H1 (cell line): ENCODE measurements around the gene NRIP2. TPM values are rescaled to one million over a fixed set of nuclear protein-coding genes. Genes with fewer than 3 reads are reported as not detected.

Experiments used
- BCL11A ChIP-seq, 2 experiments: IDR thresholded peaks; one replicate each; pipeline ENCODE4 v1.6.1; 2011; ENCODE audit warnings: low read depth in 2 of 2, low read length in 2 of 2, mild to moderate bottlenecking in 2 of 2
- polyA plus RNA-seq, 7 experiments: library from polyadenylated mRNA; depleted of rRNA in 3 of 7; stranded (reverse) in 5 of 7; unstranded in 2 of 7; fragments of >200 nt in 5 of 7; fragments of 200-250 nt in 2 of 7; gene quantifications; 1 replicate in 5 of 7; 2 replicates in 1 of 7; 4 replicates in 1 of 7; pipeline versions ENCODE4 v1.2.1 to v1.2.3, GENCODE V29; 2011 to 2013; ENCODE audit warnings: missing spikeins in 2 of 7, mixed read lengths in 2 of 7
- total RNA-seq: library from RNA; stranded (reverse); fragmentation: NEBNext Ultra II Directional; extraction: Animal tissue kit (Norgen Biotek cat#: 25700); gene quantifications from 2 replicates; pipeline ENCODE4 v1.2.1, GENCODE V29; 2021
- TF ChIP-seq, protein P1 (sequence below), 3 experiments: IDR thresholded peaks; 1 replicate in 2 of 3; 2 replicates in 1 of 3; pipeline versions ENCODE4 v1.5.1 to v1.6.1; 2011; ENCODE audit warnings: low read length in 3 of 3, mild to moderate bottlenecking in 3 of 3, inconsistent platforms in 2 of 3, low read depth in 1 of 3, moderate library complexity in 1 of 3; ENCODE audit not compliant: insufficient read depth in 1 of 3; ENCODE audit errors: control extremely low read depth in 1 of 3

Gene NRIP2
- total and polyA plus RNA-seq, 2 of the 8 experiments (the other 6 are each of a cell fraction or from before 2014, with no cell fraction given) = 0.06 TPM; not detected in 1

DNA sequence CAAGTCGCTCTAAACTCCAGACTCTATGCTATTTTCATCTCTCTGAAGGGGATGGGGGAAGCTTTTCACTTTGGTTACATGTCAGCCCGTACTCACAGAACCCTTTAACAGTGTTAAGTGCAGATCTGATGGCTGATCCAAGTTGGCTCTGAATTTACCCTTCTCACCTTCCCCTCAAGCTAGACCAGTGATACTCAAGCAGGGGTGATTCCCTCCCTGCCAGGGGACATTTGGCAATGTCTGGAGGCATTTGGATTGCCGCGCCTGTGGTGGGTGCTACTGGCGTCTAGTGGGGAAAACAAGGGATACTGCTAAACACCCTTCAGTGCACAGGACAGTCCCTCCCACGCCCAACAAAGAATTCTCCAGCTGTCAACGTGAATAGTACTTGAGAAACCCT is 28.0 kb upstream of the NRIP2 start (continued):
- TF ChIP-seq, protein P1, sequence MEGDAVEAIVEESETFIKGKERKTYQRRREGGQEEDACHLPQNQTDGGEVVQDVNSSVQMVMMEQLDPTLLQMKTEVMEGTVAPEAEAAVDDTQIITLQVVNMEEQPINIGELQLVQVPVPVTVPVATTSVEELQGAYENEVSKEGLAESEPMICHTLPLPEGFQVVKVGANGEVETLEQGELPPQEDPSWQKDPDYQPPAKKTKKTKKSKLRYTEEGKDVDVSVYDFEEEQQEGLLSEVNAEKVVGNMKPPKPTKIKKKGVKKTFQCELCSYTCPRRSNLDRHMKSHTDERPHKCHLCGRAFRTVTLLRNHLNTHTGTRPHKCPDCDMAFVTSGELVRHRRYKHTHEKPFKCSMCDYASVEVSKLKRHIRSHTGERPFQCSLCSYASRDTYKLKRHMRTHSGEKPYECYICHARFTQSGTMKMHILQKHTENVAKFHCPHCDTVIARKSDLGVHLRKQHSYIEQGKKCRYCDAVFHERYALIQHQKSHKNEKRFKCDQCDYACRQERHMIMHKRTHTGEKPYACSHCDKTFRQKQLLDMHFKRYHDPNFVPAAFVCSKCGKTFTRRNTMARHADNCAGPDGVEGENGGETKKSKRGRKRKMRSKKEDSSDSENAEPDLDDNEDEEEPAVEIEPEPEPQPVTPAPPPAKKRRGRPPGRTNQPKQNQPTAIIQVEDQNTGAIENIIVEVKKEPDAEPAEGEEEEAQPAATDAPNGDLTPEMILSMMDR (IDR thresholded peaks at IDR 0.05; ENCODE audit: control extremely low read depth in 1 of 3, insufficient read depth in 1 of 3, low read depth in 1 of 3, low read length in 3 of 3) = no peak
- TF ChIP-seq BCL11A (IDR thresholded peaks at IDR 0.05; ENCODE audit: low read depth in 2 of 2, low read length in 2 of 2) = no peak
